H1 (cell line): Measurements from ENCODE around the gene SPOCK1. TPM values are rescaled to one million over a fixed set of nuclear protein-coding genes. Genes with fewer than 3 reads are reported as not detected.

Experiments used
- ATF2 ChIP-seq: IDR thresholded peaks from 2 replicates; pipeline ENCODE4 v1.6.1; 2012; ENCODE audit warnings: low read length, inconsistent platforms
- BCL11A ChIP-seq, 2 experiments: IDR thresholded peaks; one replicate each; pipeline ENCODE4 v1.6.1; 2011; ENCODE audit warnings: low read depth in 2 of 2, low read length in 2 of 2, mild to moderate bottlenecking in 2 of 2
- CHD1 ChIP-seq: IDR thresholded peaks from 2 replicates; pipeline ENCODE4 v1.6.1; 2012; ENCODE audit warnings: low read depth, low read length, improper control_type of control experiment
- MAFK ChIP-seq: IDR thresholded peaks from 2 replicates; pipeline ENCODE4 v1.6.1; 2012; ENCODE audit warnings: low read depth, mild to moderate bottlenecking, improper control_type of control experiment, low read length
- RBBP5 ChIP-seq: IDR thresholded peaks from 2 replicates; pipeline ENCODE4 v1.7.1; 2012; ENCODE audit warnings: low read depth, mild to moderate bottlenecking, inconsistent platforms, low read length, moderate library complexity, borderline replicate concordance
- SIRT6 ChIP-seq: IDR thresholded peaks from one replicate; pipeline ENCODE4 v1.7.1; 2012; ENCODE audit warnings: low read length, inconsistent platforms
- SP4 ChIP-seq: IDR thresholded peaks from 2 replicates; pipeline ENCODE4 v1.6.1; 2012; ENCODE audit warnings: low read length, inconsistent platforms
- TEAD4 ChIP-seq: IDR thresholded peaks from 2 replicates; pipeline ENCODE4 v1.6.1; 2012; ENCODE audit warnings: low read depth, low read length, inconsistent platforms, mixed read lengths
- ZNF274 ChIP-seq: IDR thresholded peaks from 2 replicates; pipeline ENCODE4 v1.7.0; 2012; ENCODE audit warnings: low read length, borderline replicate concordance; ENCODE audit errors: extremely low read depth
- polyA plus RNA-seq, 7 experiments: library from polyadenylated mRNA; depleted of rRNA in 3 of 7; stranded (reverse) in 5 of 7; unstranded in 2 of 7; fragments of >200 nt in 5 of 7; fragments of 200-250 nt in 2 of 7; gene quantifications; 1 replicate in 5 of 7; 2 replicates in 1 of 7; 4 replicates in 1 of 7; pipeline versions ENCODE4 v1.2.1 to v1.2.3, GENCODE V29; 2011 to 2013; ENCODE audit warnings: missing spikeins in 2 of 7, mixed read lengths in 2 of 7
- total RNA-seq: library from RNA; stranded (reverse); fragmentation: NEBNext Ultra II Directional; extraction: Animal tissue kit (Norgen Biotek cat#: 25700); gene quantifications from 2 replicates; pipeline ENCODE4 v1.2.1, GENCODE V29; 2021
- TF ChIP-seq, protein P1 (sequence below): fragments of 300-600 bp; sonication (generic); IDR thresholded peaks from 2 replicates; pipeline ENCODE4 v1.7.1; 2012; ENCODE audit warnings: low read length, moderate library complexity, mild to moderate bottlenecking, inconsistent platforms; ENCODE audit not compliant: insufficient replicate concordance

The SPOCK1 gene
- total and polyA plus RNA-seq, 2 of the 8 experiments (the other 6 are each of a cell fraction or from before 2014, with no cell fraction given): 6.9 to 18.1 TPM

DNA sequence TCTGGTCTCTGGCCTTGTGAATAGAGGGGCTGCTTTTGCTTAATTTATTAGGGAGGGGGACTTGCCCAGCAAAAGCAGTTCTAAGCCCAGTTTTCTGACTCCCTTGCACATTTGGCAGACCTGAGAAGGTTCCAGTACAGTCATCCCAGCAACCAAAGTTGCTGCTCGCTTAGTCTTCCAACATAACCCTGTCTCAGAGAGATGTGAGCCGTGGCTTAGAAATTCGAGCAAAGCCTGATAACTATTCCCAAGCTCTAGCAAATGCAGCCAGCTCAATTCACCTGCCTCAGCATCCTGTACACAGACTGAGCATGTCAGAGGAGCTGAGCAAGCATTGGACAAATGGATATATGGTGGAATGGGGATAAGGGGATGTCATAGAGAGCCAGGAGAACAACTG lies 401.9 kb downstream of the SPOCK1 start (continued):
- TF ChIP-seq, protein P1, sequence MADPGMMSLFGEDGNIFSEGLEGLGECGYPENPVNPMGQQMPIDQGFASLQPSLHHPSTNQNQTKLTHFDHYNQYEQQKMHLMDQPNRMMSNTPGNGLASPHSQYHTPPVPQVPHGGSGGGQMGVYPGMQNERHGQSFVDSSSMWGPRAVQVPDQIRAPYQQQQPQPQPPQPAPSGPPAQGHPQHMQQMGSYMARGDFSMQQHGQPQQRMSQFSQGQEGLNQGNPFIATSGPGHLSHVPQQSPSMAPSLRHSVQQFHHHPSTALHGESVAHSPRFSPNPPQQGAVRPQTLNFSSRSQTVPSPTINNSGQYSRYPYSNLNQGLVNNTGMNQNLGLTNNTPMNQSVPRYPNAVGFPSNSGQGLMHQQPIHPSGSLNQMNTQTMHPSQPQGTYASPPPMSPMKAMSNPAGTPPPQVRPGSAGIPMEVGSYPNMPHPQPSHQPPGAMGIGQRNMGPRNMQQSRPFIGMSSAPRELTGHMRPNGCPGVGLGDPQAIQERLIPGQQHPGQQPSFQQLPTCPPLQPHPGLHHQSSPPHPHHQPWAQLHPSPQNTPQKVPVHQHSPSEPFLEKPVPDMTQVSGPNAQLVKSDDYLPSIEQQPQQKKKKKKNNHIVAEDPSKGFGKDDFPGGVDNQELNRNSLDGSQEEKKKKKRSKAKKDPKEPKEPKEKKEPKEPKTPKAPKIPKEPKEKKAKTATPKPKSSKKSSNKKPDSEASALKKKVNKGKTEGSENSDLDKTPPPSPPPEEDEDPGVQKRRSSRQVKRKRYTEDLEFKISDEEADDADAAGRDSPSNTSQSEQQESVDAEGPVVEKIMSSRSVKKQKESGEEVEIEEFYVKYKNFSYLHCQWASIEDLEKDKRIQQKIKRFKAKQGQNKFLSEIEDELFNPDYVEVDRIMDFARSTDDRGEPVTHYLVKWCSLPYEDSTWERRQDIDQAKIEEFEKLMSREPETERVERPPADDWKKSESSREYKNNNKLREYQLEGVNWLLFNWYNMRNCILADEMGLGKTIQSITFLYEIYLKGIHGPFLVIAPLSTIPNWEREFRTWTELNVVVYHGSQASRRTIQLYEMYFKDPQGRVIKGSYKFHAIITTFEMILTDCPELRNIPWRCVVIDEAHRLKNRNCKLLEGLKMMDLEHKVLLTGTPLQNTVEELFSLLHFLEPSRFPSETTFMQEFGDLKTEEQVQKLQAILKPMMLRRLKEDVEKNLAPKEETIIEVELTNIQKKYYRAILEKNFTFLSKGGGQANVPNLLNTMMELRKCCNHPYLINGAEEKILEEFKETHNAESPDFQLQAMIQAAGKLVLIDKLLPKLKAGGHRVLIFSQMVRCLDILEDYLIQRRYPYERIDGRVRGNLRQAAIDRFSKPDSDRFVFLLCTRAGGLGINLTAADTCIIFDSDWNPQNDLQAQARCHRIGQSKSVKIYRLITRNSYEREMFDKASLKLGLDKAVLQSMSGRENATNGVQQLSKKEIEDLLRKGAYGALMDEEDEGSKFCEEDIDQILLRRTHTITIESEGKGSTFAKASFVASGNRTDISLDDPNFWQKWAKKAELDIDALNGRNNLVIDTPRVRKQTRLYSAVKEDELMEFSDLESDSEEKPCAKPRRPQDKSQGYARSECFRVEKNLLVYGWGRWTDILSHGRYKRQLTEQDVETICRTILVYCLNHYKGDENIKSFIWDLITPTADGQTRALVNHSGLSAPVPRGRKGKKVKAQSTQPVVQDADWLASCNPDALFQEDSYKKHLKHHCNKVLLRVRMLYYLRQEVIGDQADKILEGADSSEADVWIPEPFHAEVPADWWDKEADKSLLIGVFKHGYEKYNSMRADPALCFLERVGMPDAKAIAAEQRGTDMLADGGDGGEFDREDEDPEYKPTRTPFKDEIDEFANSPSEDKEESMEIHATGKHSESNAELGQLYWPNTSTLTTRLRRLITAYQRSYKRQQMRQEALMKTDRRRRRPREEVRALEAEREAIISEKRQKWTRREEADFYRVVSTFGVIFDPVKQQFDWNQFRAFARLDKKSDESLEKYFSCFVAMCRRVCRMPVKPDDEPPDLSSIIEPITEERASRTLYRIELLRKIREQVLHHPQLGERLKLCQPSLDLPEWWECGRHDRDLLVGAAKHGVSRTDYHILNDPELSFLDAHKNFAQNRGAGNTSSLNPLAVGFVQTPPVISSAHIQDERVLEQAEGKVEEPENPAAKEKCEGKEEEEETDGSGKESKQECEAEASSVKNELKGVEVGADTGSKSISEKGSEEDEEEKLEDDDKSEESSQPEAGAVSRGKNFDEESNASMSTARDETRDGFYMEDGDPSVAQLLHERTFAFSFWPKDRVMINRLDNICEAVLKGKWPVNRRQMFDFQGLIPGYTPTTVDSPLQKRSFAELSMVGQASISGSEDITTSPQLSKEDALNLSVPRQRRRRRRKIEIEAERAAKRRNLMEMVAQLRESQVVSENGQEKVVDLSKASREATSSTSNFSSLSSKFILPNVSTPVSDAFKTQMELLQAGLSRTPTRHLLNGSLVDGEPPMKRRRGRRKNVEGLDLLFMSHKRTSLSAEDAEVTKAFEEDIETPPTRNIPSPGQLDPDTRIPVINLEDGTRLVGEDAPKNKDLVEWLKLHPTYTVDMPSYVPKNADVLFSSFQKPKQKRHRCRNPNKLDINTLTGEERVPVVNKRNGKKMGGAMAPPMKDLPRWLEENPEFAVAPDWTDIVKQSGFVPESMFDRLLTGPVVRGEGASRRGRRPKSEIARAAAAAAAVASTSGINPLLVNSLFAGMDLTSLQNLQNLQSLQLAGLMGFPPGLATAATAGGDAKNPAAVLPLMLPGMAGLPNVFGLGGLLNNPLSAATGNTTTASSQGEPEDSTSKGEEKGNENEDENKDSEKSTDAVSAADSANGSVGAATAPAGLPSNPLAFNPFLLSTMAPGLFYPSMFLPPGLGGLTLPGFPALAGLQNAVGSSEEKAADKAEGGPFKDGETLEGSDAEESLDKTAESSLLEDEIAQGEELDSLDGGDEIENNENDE: no peak
- no peak for TF ChIP-seq SIRT6
- no peak for TF ChIP-seq TEAD4
- no peak for TF ChIP-seq MAFK
- TF ChIP-seq ZNF274: no peak
- no peak for TF ChIP-seq RBBP5
- TF ChIP-seq BCL11A (IDR thresholded peaks at IDR 0.05; ENCODE audit: low read depth in 2 of 2, low read length in 2 of 2): no peak
- no peak for TF ChIP-seq ATF2
- no peak for TF ChIP-seq CHD1
- no peak for TF ChIP-seq SP4
